Endothelial cell of umbilical vein (primary cell): ENCODE measurements around the gene STEAP4. TPM values are rescaled to one million over a fixed set of nuclear protein-coding genes. Genes with fewer than 3 reads are reported as not detected.

Experiments used
- BruUV-seq: library from RNA; stranded (reverse); fragments of 400-500 nt; replicated peaks from 2 replicates; lab custom pipeline; 2021; lab: Mats Ljungman, UMichigan
- CTCF ChIA-PET: fragments of 300-600, 350-600 bp; sonication (Branson Sonifier 250); formaldehyde crosslinking; loops from one replicate; lab custom pipeline; 2021; ENCODE audit warnings: antibody characterized with exemption, inconsistent platforms; lab: Charles Lee
- POLR2A ChIA-PET: fragments of 300-600, 350-600 bp; sonication (Branson Sonifier 250); formaldehyde crosslinking; loops from one replicate; lab custom pipeline; 2021; ENCODE audit warnings: antibody characterized with exemption, inconsistent platforms; lab: Charles Lee
- DNase-seq: peaks from one replicate; pipeline ENCODE4 v3.0.0-alpha.2; 2011; ENCODE audit warnings: low read depth, low spot score
- FAIRE-seq: peaks from 2 replicates; lab custom pipeline; 2011; peaks lifted over from hg19 to GRCh38; lab: Jason Lieb, UNC
- H2AFZ ChIP-seq: 2 replicates; pipeline ENCODE4 v1.6.0; 2012; ENCODE audit warnings: low read depth, low read length, control low read depth, inconsistent platforms
- H3K27ac ChIP-seq: 2 replicates; pipeline ENCODE4 v1.5.1; 2011; ENCODE audit warnings: low read depth, mild to moderate bottlenecking, control low read depth, low read length, moderate library complexity; ENCODE audit not compliant: insufficient read depth
- H3K27me3 ChIP-seq, 2 experiments: 2 replicates each; pipeline versions ENCODE4 v1.6.0 to v1.6.1; 2011; ENCODE audit warnings: low read length in 2 of 2, mixed read lengths in 1 of 2; ENCODE audit not compliant: control insufficient read depth in 2 of 2, insufficient read depth in 2 of 2
- H3K36me3 ChIP-seq, 2 experiments: 2 replicates in 1 of 2; 3 replicates in 1 of 2; pipeline ENCODE4 v1.5.1; 2011; ENCODE audit warnings: low read length in 2 of 2, mild to moderate bottlenecking in 1 of 2, moderate library complexity in 1 of 2; ENCODE audit not compliant: control insufficient read depth in 2 of 2, insufficient read depth in 2 of 2; ENCODE audit errors: extremely low read depth in 1 of 2
- H3K4me1 ChIP-seq: 3 replicates; pipeline ENCODE4 v1.5.1; 2011; ENCODE audit warnings: mild to moderate bottlenecking, low read length; ENCODE audit not compliant: control insufficient read depth, insufficient read depth; ENCODE audit errors: extremely low read depth
- H3K4me2 ChIP-seq: 2 replicates; pipeline ENCODE4 v1.6.1; 2011; ENCODE audit warnings: low read length, control low read depth, mixed read lengths; ENCODE audit not compliant: insufficient read depth
- H3K4me3 ChIP-seq, 3 experiments: fragments of 200-600 bp in 1 of 3; sonication (generic), shearing (Covaris generic) in 1 of 3; replicated peaks in 1 of 3; 2 replicates each; pipeline ENCODE4 v1.5.1; 2011 to 2016; ENCODE audit warnings: control low read depth in 3 of 3, low read length in 3 of 3, mild to moderate bottlenecking in 2 of 3, inconsistent platforms in 1 of 3, low read depth in 1 of 3, moderate library complexity in 1 of 3; ENCODE audit not compliant: insufficient read depth in 1 of 3
- H3K79me2 ChIP-seq: 2 replicates; pipeline ENCODE4 v1.6.0; 2012; ENCODE audit warnings: low read length, inconsistent platforms; ENCODE audit not compliant: control insufficient read depth, insufficient read depth
- H3K9ac ChIP-seq: replicated peaks from 2 replicates; pipeline ENCODE3; 2011; ENCODE audit warnings: low read length, control low read depth; ENCODE audit not compliant: insufficient read depth; ENCODE audit errors: extremely low read depth
- H3K9me1 ChIP-seq: replicated peaks from 3 replicates; pipeline ENCODE4 v1.6.0; 2011; ENCODE audit warnings: mild to moderate bottlenecking, low read length; ENCODE audit not compliant: control insufficient read depth, insufficient read depth; ENCODE audit errors: extremely low read depth
- H3K9me3 ChIP-seq: replicated peaks from 2 replicates; pipeline ENCODE4 v1.5.1; 2012; ENCODE audit warnings: low read length, inconsistent platforms; ENCODE audit not compliant: control insufficient read depth, insufficient read depth
- H4K20me1 ChIP-seq: replicated peaks from 2 replicates; pipeline ENCODE3; 2011; ENCODE audit warnings: mild to moderate bottlenecking, low read length; ENCODE audit not compliant: control insufficient read depth, insufficient read depth; ENCODE audit errors: extremely low read depth
- CTCF ChIP-seq, 2 donors: IDR thresholded peaks; 1 replicate in 1 of 2; 2 replicates in 1 of 2; pipeline ENCODE4 v1.5.1; 2011; ENCODE audit warnings: low read length in 2 of 2, mild to moderate bottlenecking in 2 of 2, moderate library complexity in 2 of 2, control low read depth in 1 of 2, inconsistent platforms in 1 of 2, low read depth in 1 of 2; ENCODE audit not compliant: insufficient read depth in 1 of 2; ENCODE audit errors: extremely low read depth in 1 of 2
- EZH2 ChIP-seq: IDR thresholded peaks from 2 replicates; pipeline ENCODE4 v1.6.1; 2012; ENCODE audit warnings: borderline replicate concordance, low read depth, mild to moderate bottlenecking, moderate library complexity, low read length, inconsistent platforms; ENCODE audit not compliant: severe bottlenecking
- FOS ChIP-seq: IDR thresholded peaks from 2 replicates; pipeline ENCODE4 v1.6.1; 2011; ENCODE audit warnings: mild to moderate bottlenecking, low read length, moderate library complexity, borderline replicate concordance; ENCODE audit not compliant: insufficient read depth
- GATA2 ChIP-seq: IDR thresholded peaks from 2 replicates; pipeline ENCODE4 v1.7.0; 2011; ENCODE audit warnings: low read depth, mild to moderate bottlenecking, moderate library complexity, mixed read lengths, low read length; ENCODE audit not compliant: insufficient read length, insufficient read depth
- JUN ChIP-seq: IDR thresholded peaks from 2 replicates; pipeline ENCODE4 v1.6.1; 2011; ENCODE audit warnings: borderline replicate concordance, low read depth; ENCODE audit not compliant: insufficient read length, insufficient read depth
- MAX ChIP-seq: IDR thresholded peaks from 2 replicates; pipeline ENCODE4 v1.6.1; 2011; ENCODE audit not compliant: insufficient read depth, insufficient read length
- MYC ChIP-seq: IDR thresholded peaks from one replicate; pipeline ENCODE4 v1.6.1; 2011; ENCODE audit warnings: mild to moderate bottlenecking, low read depth, low read length
- POLR2A ChIP-seq: IDR thresholded peaks from 2 replicates; pipeline ENCODE4 v1.6.1; 2012; ENCODE audit warnings: low read depth, mild to moderate bottlenecking, control low read depth, low read length
- POLR2AphosphoS5 ChIP-seq: IDR thresholded peaks from 2 replicates; pipeline ENCODE4 v1.6.1; 2012; ENCODE audit warnings: low read depth, mild to moderate bottlenecking, control low read depth, low read length, moderate library complexity; ENCODE audit not compliant: insufficient read depth
- dilution Hi-C: fragments of 300-500 bp; cut with MboI; formaldehyde crosslinking; loops from one replicate; pipeline ENCODE4 v1.15.0; 2019; ENCODE audit warnings: low sequenced_read_pairs; ENCODE audit not compliant: extremely low pct_ligation_motif_present
- intact Hi-C: fragments of 100-400 bp; cut with micrococcal nuclease; formaldehyde crosslinking; loops from one replicate; pipeline ENCODE4 v1.10.0; 2022
- polyA plus RNA-seq, 4 experiments: library from polyadenylated mRNA; depleted of rRNA in 3 of 4; stranded (reverse) in 3 of 4; unstranded in 1 of 4; fragments of >200 nt; gene quantifications; 2 replicates each; pipeline versions ENCODE4 v1.2.1 to v1.2.3, GENCODE V29; 2011 to 2012; ENCODE audit warnings: missing spikeins in 1 of 4
- total RNA-seq: library from RNA; stranded (reverse); gene quantifications from 2 replicates; pipeline ENCODE4 v1.2.3, GENCODE V29; 2021

STEAP4 gene
- total and polyA plus RNA-seq, 2 donors (not counting 3 experiments of a cell fraction or from before 2014, with no cell fraction given) = not detected

- no peaks in the 10 kb centered on the region for H3K9me3 ChIP-seq
- no peaks in the 10 kb centered on the region for H3K9me1 ChIP-seq
- H3K4me1 ChIP-seq = no peaks in the 10 kb centered on the region
- no peaks in the 10 kb centered on the region for H3K36me3 ChIP-seq
- intact Hi-C loops = no loop called here
- H3K27me3 ChIP-seq = no peaks in the 10 kb centered on the region
- no peak overlapping the region for H3K27ac ChIP-seq
- dilution Hi-C loops = no loop called here
- H3K4me2 ChIP-seq = no peak overlapping the region
- no peak overlapping the region for H3K9ac ChIP-seq
- no TSS peak for BruUV-seq
- H2AFZ ChIP-seq = no peak overlapping the region
- ChIA-PET POLR2A (no interaction called here), CTCF (interaction anchor here (3.4 kb wide), 1 partner anchor 14 kb away, joined by 11 read pairs; no protein-coding TSS in a partner anchor)
- H3K79me2 ChIP-seq = no peaks in the 10 kb centered on the region
- DNase-seq (no peak), FAIRE-seq (no peak)
- no peak overlapping the region for H3K4me3 ChIP-seq
- no peaks in the 10 kb centered on the region for H4K20me1 ChIP-seq
- TF ChIP-seq FOS (no peak), JUN (no peak), CTCF (IDR thresholded peaks at IDR 0.05; ENCODE audit: extremely low read depth in 1 of 2, insufficient read depth in 1 of 2, low read depth in 1 of 2, low read length in 2 of 2) (no peak), EZH2 (no peak), GATA2 (no peak), MAX (no peak), POLR2AphosphoS5 (no peak), MYC (no peak), POLR2A (no peak)
These were observed 24.6 kb upstream of the STEAP4 start for GRCh38 chr7:88331322-88331721.
